ENCODE data around the gene PRUNE2.

PRUNE2 gene

GRCh38 chr9:76820431-76820830 is 85.5 kb downstream of the PRUNE2 start:
- CTCF ChIA-PET = interaction anchor here (0.6 to 1.4 kb wide), 3 partner anchors 9 to 168 kb away, joined by 3 to 5 read pairs (median 3); no protein-coding TSS in a partner anchor
- DNase-seq (ENCODE audit: low read depth, low spot score) = no peak
- no peak for TF ChIP-seq CTCF (IDR thresholded peaks at IDR 0.05; ENCODE audit: insufficient read depth, low read length, missing control alignments)
- H3K4me3 ChIP-seq (ENCODE audit: low read depth, low read length) = no peak overlapping the region
- POLR2A ChIA-PET = no interaction called here

GRCh38 chr9:76818271-76818670 is 87.6 kb downstream of the PRUNE2 start:
- ChIA-PET CTCF (no interaction called here), POLR2A (no interaction called here)
- TF ChIP-seq CTCF (IDR thresholded peaks at IDR 0.05; ENCODE audit: insufficient read depth, low read length, missing control alignments) = no peak
- DNase-seq (ENCODE audit: low read depth, low spot score) = peak; percentile 87
- H3K4me3 ChIP-seq (ENCODE audit: low read depth, low read length) = no peak overlapping the region

GRCh38 chr9:76817489-76817888 is 88.4 kb downstream of the PRUNE2 start:
- no peak overlapping the region for H3K4me3 ChIP-seq (ENCODE audit: low read depth, low read length)
- DNase-seq (ENCODE audit: low read depth, low spot score) = no peak
- TF ChIP-seq CTCF (IDR thresholded peaks at IDR 0.05; ENCODE audit: insufficient read depth, low read length, missing control alignments) = no peak
- ChIA-PET POLR2A (no interaction called here), CTCF (interaction anchor here (1.1 to 2.9 kb wide), 6 partner anchors 10 to 179 kb away, joined by 3 to 17 read pairs (median 6); no protein-coding TSS in a partner anchor)

GRCh38 chr9:76812591-76812990 is 93.3 kb downstream of the PRUNE2 start:
- TF ChIP-seq CTCF (IDR thresholded peaks at IDR 0.05; ENCODE audit: insufficient read depth, low read length, missing control alignments) = no peak
- ChIA-PET CTCF (interaction anchor here (1.3 to 10.5 kb wide), 5 partner anchors 8 to 338 kb away, joined by 3 to 298 read pairs (median 67); no protein-coding TSS in a partner anchor), POLR2A (no interaction called here)
- DNase-seq (ENCODE audit: low read depth, low spot score) = no peak
- no peak overlapping the region for H3K4me3 ChIP-seq (ENCODE audit: low read depth, low read length)

- POLR2A ChIA-PET = no interaction called here
- TF ChIP-seq CTCF (IDR thresholded peaks at IDR 0.05; ENCODE audit: insufficient read depth, low read length, missing control alignments) = peak; percentile 81
- CTCF ChIA-PET = interaction anchor here (0.6 to 10.5 kb wide), 22 partner anchors 9 to 347 kb away, joined by 3 to 298 read pairs (median 6); no protein-coding TSS in a partner anchor
- no peak overlapping the region for H3K4me3 ChIP-seq (ENCODE audit: low read depth, low read length)
- DNase-seq (ENCODE audit: low read depth, low spot score) = no peak
Measured at GRCh38 chr9:76810377-76810957, 95.4 kb downstream of the PRUNE2 start.

- POLR2A ChIA-PET = no interaction called here
- CTCF ChIA-PET = interaction anchor here (0.6 to 10.5 kb wide), 14 partner anchors 8 to 342 kb away, joined by 3 to 298 read pairs (median 6); partner anchors contain the start of gene PRUNE2
Measured at GRCh38 chr9:76808636-76809035, 97.3 kb downstream of the PRUNE2 start.

More at GRCh38 chr9:76808636-76809035, 97.3 kb downstream of the PRUNE2 start:
- no peak for DNase-seq (ENCODE audit: low read depth, low spot score)
- no peak for TF ChIP-seq CTCF (IDR thresholded peaks at IDR 0.05; ENCODE audit: insufficient read depth, low read length, missing control alignments)
- no peak overlapping the region for H3K4me3 ChIP-seq (ENCODE audit: low read depth, low read length)

Data from AG04449 (cell line).